HG02981 (cell line): ENCODE measurements around the gene GOLGA6B.
A peak's percentile ranks its signal among the peaks of the same experiment; 100 is the strongest.
"Not testable (repeated sequence)": the region's sequence is repeated elsewhere in the genome, so short reads cannot be mapped to it uniquely, and the experiment has no call there.

Experiments
- ATAC-seq: cut with Tn5 transposase; IDR thresholded peaks from one replicate; pipeline ENCODE4 v1.9.1; 2021; ENCODE audit warnings: mild to moderate bottlenecking, moderate library complexity; ENCODE audit not compliant: unreplicated experiment

The GOLGA6B gene

GRCh38 chr15:72663931-72664330 is 9.4 kb downstream of the GOLGA6B start:
- not testable (repeated sequence) for ATAC-seq

GRCh38 chr15:72665706-72666105 is 11.2 kb downstream of the GOLGA6B start:
- not testable (repeated sequence) for ATAC-seq

GRCh38 chr15:72669803-72670202 is 15.3 kb downstream of the GOLGA6B start:
- ATAC-seq: not testable (repeated sequence)

- peak; percentile 87 for ATAC-seq
These were observed 16.3 kb downstream of the GOLGA6B start for GRCh38 chr15:72670656-72671352.

- ATAC-seq: no peak
These were observed 17.0 kb downstream of the GOLGA6B start for GRCh38 chr15:72671525-72671924.

- no peak for ATAC-seq
These were observed 22.3 kb downstream of the GOLGA6B start for GRCh38 chr15:72676838-72677237.

GRCh38 chr15:72680931-72681330 is 26.4 kb downstream of the GOLGA6B start:
- no peak for ATAC-seq

- no peak for ATAC-seq
These were observed 28.3 kb downstream of the GOLGA6B start for GRCh38 chr15:72682772-72683171.

- ATAC-seq: no peak
These were observed 30.9 kb downstream of the GOLGA6B start for GRCh38 chr15:72685301-72685924.

GRCh38 chr15:72685925-72686794 is 31.7 kb downstream of the GOLGA6B start, which contains the start of the genes BBS4 and HIGD2B:
TSS of gene BBS4 (plus strand) at chr15:72686207. CDS start at chr15:72686228, 21 bp downstream.
TSS of gene HIGD2B (minus strand) at chr15:72686182. CDS start at chr15:72676374, 9,808 bp downstream.
- ATAC-seq: peak; percentile 92

- ATAC-seq: no peak
These were observed 34.2 kb downstream of the GOLGA6B start for GRCh38 chr15:72688697-72689096.

- ATAC-seq: no peak
These were observed 36.4 kb downstream of the GOLGA6B start for GRCh38 chr15:72690938-72691337.

GRCh38 chr15:72698938-72699337 is 44.4 kb downstream of the GOLGA6B start:
- ATAC-seq: no peak

GRCh38 chr15:72700076-72700475 is 45.6 kb downstream of the GOLGA6B start:
- no peak for ATAC-seq

GRCh38 chr15:72706266-72706665 is 51.8 kb downstream of the GOLGA6B start:
- no peak for ATAC-seq

- ATAC-seq: not testable (repeated sequence)
These were observed 54.2 kb downstream of the GOLGA6B start for GRCh38 chr15:72708551-72709303.
